C4-2B (cell line): ENCODE data around the gene DZIP3.

Experiments
- H3K27ac ChIP-seq: fragments of 450-650 bp; 2 replicates; pipeline ENCODE4 v1.5.1; 2017
- ZFX ChIP-seq: fragments of 450-650 bp; IDR thresholded peaks from 2 replicates; pipeline ENCODE4 v1.6.1; 2017
- TF ChIP-seq, protein P1 (sequence below): fragments of 450-650 bp; conservative IDR thresholded peaks from 2 replicates; pipeline ENCODE4 v1.5.1; 2017; ENCODE audit warnings: mild to moderate bottlenecking

The DZIP3 gene

GRCh38 chr3:108728105-108728504, 138.6 kb downstream of the DZIP3 start:
- TF ChIP-seq ZFX = no peak
- TF ChIP-seq, protein P1, sequence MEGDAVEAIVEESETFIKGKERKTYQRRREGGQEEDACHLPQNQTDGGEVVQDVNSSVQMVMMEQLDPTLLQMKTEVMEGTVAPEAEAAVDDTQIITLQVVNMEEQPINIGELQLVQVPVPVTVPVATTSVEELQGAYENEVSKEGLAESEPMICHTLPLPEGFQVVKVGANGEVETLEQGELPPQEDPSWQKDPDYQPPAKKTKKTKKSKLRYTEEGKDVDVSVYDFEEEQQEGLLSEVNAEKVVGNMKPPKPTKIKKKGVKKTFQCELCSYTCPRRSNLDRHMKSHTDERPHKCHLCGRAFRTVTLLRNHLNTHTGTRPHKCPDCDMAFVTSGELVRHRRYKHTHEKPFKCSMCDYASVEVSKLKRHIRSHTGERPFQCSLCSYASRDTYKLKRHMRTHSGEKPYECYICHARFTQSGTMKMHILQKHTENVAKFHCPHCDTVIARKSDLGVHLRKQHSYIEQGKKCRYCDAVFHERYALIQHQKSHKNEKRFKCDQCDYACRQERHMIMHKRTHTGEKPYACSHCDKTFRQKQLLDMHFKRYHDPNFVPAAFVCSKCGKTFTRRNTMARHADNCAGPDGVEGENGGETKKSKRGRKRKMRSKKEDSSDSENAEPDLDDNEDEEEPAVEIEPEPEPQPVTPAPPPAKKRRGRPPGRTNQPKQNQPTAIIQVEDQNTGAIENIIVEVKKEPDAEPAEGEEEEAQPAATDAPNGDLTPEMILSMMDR = no peak
- H3K27ac ChIP-seq = no peak overlapping the region

GRCh38 chr3:108728934-108729333, 139.4 kb downstream of the DZIP3 start:
- no peak overlapping the region for H3K27ac ChIP-seq
- TF ChIP-seq ZFX = no peak
- TF ChIP-seq, protein P1 = no peak

- no peak for TF ChIP-seq ZFX
- TF ChIP-seq, protein P1 = no peak
- H3K27ac ChIP-seq = no peak overlapping the region
These were observed 147.3 kb downstream of the DZIP3 start for GRCh38 chr3:108736821-108737220.

DNA sequence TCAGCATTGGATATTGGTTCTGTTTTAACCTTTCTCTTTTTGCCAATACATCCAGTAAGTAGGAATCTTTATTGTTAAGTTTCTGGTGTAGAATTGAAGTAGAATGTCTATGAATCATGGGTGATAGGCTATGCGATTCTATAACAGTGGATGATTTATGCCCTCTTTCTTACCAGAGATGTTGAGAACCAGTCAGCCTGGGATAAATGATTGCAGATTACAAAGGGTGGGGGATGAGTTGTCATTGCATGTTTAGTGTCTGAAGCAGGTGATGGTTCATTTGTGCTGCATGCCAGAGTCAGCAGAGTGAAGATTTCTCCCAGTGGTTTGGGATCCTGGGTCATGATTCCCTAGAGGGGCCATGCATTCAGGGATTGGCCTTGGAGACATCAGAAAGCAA, 153.4 kb downstream of the DZIP3 start:
- TF ChIP-seq ZFX = no peak
- TF ChIP-seq, protein P1 = no peak
- H3K27ac ChIP-seq = no peak overlapping the region
